HL-60 (cell line): ENCODE results near the gene ATPAF1.

Experiments
- POLR2AphosphoS5 ChIP-seq: IDR thresholded peaks from 2 replicates; pipeline ENCODE4 v1.6.1; 2012; ENCODE audit warnings: low read depth
- TF ChIP-seq, protein P1 (sequence below): IDR thresholded peaks from one replicate; pipeline ENCODE4 v1.5.1; 2011; ENCODE audit warnings: low read length, control low read depth, inconsistent platforms; ENCODE audit not compliant: insufficient read depth
- TF ChIP-seq, protein P2 (sequence below): IDR thresholded peaks from 2 replicates; pipeline ENCODE4 v1.6.1; 2012; ENCODE audit warnings: low read depth; ENCODE audit not compliant: insufficient replicate concordance

DNA sequence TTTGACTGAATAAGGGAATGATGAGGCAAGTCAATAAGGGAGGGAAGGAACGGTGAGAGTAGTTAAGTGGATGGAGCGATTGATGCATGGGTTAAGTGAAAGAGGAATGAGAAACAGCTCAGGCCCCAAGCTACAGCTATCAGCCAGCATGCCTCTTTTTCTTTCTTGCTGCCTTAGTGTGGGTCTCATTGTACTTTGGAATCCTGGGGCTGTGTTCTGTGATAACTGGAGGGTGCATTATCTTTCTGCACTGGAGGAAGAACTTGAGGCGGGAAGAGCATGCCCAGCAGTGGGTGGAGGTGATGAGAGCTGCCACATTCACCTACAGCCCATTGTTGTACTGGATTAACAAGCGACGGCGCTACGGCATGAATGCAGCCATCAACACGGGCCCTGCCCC is 4.5 kb upstream of the ATPAF1 start:
- TF ChIP-seq, protein P1, sequence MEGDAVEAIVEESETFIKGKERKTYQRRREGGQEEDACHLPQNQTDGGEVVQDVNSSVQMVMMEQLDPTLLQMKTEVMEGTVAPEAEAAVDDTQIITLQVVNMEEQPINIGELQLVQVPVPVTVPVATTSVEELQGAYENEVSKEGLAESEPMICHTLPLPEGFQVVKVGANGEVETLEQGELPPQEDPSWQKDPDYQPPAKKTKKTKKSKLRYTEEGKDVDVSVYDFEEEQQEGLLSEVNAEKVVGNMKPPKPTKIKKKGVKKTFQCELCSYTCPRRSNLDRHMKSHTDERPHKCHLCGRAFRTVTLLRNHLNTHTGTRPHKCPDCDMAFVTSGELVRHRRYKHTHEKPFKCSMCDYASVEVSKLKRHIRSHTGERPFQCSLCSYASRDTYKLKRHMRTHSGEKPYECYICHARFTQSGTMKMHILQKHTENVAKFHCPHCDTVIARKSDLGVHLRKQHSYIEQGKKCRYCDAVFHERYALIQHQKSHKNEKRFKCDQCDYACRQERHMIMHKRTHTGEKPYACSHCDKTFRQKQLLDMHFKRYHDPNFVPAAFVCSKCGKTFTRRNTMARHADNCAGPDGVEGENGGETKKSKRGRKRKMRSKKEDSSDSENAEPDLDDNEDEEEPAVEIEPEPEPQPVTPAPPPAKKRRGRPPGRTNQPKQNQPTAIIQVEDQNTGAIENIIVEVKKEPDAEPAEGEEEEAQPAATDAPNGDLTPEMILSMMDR: no peak
- TF ChIP-seq, protein P2, sequence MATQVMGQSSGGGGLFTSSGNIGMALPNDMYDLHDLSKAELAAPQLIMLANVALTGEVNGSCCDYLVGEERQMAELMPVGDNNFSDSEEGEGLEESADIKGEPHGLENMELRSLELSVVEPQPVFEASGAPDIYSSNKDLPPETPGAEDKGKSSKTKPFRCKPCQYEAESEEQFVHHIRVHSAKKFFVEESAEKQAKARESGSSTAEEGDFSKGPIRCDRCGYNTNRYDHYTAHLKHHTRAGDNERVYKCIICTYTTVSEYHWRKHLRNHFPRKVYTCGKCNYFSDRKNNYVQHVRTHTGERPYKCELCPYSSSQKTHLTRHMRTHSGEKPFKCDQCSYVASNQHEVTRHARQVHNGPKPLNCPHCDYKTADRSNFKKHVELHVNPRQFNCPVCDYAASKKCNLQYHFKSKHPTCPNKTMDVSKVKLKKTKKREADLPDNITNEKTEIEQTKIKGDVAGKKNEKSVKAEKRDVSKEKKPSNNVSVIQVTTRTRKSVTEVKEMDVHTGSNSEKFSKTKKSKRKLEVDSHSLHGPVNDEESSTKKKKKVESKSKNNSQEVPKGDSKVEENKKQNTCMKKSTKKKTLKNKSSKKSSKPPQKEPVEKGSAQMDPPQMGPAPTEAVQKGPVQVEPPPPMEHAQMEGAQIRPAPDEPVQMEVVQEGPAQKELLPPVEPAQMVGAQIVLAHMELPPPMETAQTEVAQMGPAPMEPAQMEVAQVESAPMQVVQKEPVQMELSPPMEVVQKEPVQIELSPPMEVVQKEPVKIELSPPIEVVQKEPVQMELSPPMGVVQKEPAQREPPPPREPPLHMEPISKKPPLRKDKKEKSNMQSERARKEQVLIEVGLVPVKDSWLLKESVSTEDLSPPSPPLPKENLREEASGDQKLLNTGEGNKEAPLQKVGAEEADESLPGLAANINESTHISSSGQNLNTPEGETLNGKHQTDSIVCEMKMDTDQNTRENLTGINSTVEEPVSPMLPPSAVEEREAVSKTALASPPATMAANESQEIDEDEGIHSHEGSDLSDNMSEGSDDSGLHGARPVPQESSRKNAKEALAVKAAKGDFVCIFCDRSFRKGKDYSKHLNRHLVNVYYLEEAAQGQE: no peak
- no peak for TF ChIP-seq POLR2AphosphoS5
